ENCODE measurements around the gene WNT3A.

DNA sequence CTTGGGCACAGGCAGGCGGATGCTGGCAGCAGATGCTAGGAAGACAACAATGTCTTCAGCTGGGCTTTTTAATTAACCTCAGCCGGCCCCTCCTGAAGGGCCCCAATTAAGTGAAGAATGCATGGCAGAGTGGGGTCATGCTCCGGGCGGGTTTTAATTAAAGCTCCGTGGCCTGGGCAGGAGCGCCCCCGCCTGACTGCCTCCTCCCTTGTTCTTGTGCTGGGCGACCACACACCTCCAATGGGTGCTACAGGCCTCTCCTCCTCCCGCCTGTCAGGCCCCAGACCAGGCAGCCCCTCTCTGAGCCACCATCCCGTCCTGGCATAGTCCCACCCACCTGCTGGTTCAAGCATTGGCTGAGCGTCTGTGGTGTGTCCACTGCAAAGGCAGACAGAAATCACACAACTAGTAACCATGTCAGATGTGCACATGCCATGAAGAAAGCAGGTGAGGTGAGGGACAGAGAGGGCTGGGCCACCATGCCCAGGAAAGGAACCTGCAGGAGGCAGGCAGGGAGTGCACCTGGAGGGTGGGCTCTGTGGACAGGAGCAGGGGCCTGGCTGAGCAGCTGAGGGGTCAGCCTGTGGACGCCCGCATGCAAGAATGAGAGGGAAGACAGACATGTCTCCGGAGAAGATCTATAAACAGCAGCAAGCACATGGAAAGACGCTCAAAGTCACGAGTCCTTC is 67.2 kb downstream of the WNT3A start:
- TF ChIP-seq ZHX1 (conservative IDR thresholded peaks at IDR 0.05; ENCODE audit: low read length) (no peak), CTCFL (IDR thresholded peaks at IDR 0.05; ENCODE audit: borderline replicate concordance, insufficient read depth, low read depth, low read length, poor library complexity, severe bottlenecking) (no peak), POU5F1 (IDR thresholded peaks at IDR 0.05; ENCODE audit: borderline replicate concordance, low read depth, low read length, partially characterized antibody) (no peak), ZBTB7A (IDR thresholded peaks at IDR 0.05; ENCODE audit: borderline replicate concordance, control insufficient read depth, low read depth, low read length) (no peak), CREB1 (IDR thresholded peaks at IDR 0.05) (no peak), CREB1 (CRISPR knock-in tag; IDR thresholded peaks at IDR 0.05) (no peak)
- TF ChIP-seq, protein P1, sequence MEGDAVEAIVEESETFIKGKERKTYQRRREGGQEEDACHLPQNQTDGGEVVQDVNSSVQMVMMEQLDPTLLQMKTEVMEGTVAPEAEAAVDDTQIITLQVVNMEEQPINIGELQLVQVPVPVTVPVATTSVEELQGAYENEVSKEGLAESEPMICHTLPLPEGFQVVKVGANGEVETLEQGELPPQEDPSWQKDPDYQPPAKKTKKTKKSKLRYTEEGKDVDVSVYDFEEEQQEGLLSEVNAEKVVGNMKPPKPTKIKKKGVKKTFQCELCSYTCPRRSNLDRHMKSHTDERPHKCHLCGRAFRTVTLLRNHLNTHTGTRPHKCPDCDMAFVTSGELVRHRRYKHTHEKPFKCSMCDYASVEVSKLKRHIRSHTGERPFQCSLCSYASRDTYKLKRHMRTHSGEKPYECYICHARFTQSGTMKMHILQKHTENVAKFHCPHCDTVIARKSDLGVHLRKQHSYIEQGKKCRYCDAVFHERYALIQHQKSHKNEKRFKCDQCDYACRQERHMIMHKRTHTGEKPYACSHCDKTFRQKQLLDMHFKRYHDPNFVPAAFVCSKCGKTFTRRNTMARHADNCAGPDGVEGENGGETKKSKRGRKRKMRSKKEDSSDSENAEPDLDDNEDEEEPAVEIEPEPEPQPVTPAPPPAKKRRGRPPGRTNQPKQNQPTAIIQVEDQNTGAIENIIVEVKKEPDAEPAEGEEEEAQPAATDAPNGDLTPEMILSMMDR (IDR thresholded peaks at IDR 0.05 in 2 of 3, conservative IDR thresholded peaks at IDR 0.05 in 1 of 3; ENCODE audit: insufficient read depth in 2 of 3, low read depth in 1 of 3, low read length in 3 of 3): peak; percentile 69 to 77 (median 72)
